B cell (primary cell): ENCODE results near the gene WNT3A. TPM values are rescaled to one million over a fixed set of nuclear protein-coding genes. Genes with fewer than 3 reads are reported as not detected.

Source experiments
- ATAC-seq: fragments of 200-7000 bp; cut with Tn5 transposase; one replicate; pipeline ENCODE4 v1.10.0; 2021; ENCODE audit warnings: low read depth, mild to moderate bottlenecking, moderate number of reproducible peaks, moderate library complexity
- CTCF ChIA-PET: fragments of 350-600 bp; sonication (Branson Sonifier 250); formaldehyde crosslinking; loops from one replicate; lab custom pipeline; 2021; ENCODE audit warnings: antibody characterized with exemption, inconsistent platforms; lab: Charles Lee
- POLR2A ChIA-PET: fragments of 350-600 bp; sonication (Branson Sonifier 250); formaldehyde crosslinking; loops from one replicate; lab custom pipeline; 2021; ENCODE audit warnings: antibody characterized with exemption; lab: Charles Lee
- DNase-seq: peaks from one replicate; pipeline ENCODE4 v3.0.0; 2013
- H2AFZ ChIP-seq: 2 replicates; pipeline ENCODE4 v1.6.1; 2012; ENCODE audit warnings: mild to moderate bottlenecking, low read depth, low read length; ENCODE audit not compliant: insufficient read depth, poor library complexity, severe bottlenecking
- H3K27ac ChIP-seq, 2 donors: 1 replicate in 1 of 2; 2 replicates in 1 of 2; pipeline ENCODE4 v1.5.1; 2012 to 2013; ENCODE audit warnings: low read length in 2 of 2, mild to moderate bottlenecking in 2 of 2, moderate library complexity in 1 of 2
- H3K27me3 ChIP-seq, 4 experiments: fragments of 200-600 bp in 1 of 4; sonication (generic) in 1 of 4; replicated peaks in 1 of 4; 1 replicate in 2 of 4; 2 replicates in 2 of 4; pipeline versions ENCODE4 v1.6.1 to v1.7.0; 2013 to 2016; ENCODE audit warnings: low read length in 3 of 4, mild to moderate bottlenecking in 2 of 4, mixed read lengths in 1 of 4, moderate library complexity in 1 of 4; ENCODE audit not compliant: insufficient read depth in 4 of 4, control insufficient read depth in 3 of 4; ENCODE audit errors: control extremely low read depth in 1 of 4
- H3K36me3 ChIP-seq, 2 experiments: replicated peaks in 1 of 2; 1 replicate in 1 of 2; 2 replicates in 1 of 2; pipeline versions ENCODE4 v1.6.1 to v1.7.1; 2013; ENCODE audit warnings: low read length in 1 of 2; ENCODE audit not compliant: insufficient read depth in 2 of 2, control insufficient read depth in 1 of 2; ENCODE audit errors: control extremely low read depth in 1 of 2, extremely low read depth in 1 of 2
- H3K4me1 ChIP-seq, 2 donors: fragments of 200-600 bp in 1 of 2; sonication (generic) in 1 of 2; 1 replicate in 1 of 2; 2 replicates in 1 of 2; pipeline versions ENCODE4 v1.5.1 to v1.6.1; 2013 to 2017; ENCODE audit warnings: low read length in 2 of 2; ENCODE audit not compliant: control insufficient read depth in 2 of 2, insufficient read depth in 2 of 2
- H3K4me2 ChIP-seq: replicated peaks from 2 replicates; pipeline ENCODE3; 2012; ENCODE audit warnings: mild to moderate bottlenecking, low read depth, low read length; ENCODE audit not compliant: poor library complexity, severe bottlenecking
- H3K4me3 ChIP-seq, 5 experiments: fragments of 200-600 bp in 1 of 5; sonication (generic) in 1 of 5; 1 replicate in 3 of 5; 2 replicates in 2 of 5; pipeline versions ENCODE4 v1.5.1 to v1.7.0; 2011 to 2016; ENCODE audit warnings: low read length in 4 of 5, mild to moderate bottlenecking in 4 of 5, low read depth in 2 of 5, control low read depth in 1 of 5, moderate library complexity in 1 of 5; ENCODE audit not compliant: insufficient read depth in 1 of 5; ENCODE audit errors: control extremely low read depth in 1 of 5, extremely low read depth in 1 of 5
- H3K79me2 ChIP-seq: fragments of 200-600 bp; sonication (generic); one replicate; pipeline ENCODE4 v1.6.0; 2016; ENCODE audit warnings: low read length; ENCODE audit not compliant: control insufficient read depth, insufficient read depth
- H3K9ac ChIP-seq: fragments of 200-600 bp; sonication (generic); 2 replicates; pipeline ENCODE4 v1.6.1; 2017; ENCODE audit warnings: mild to moderate bottlenecking, low read length, moderate library complexity
- H3K9me3 ChIP-seq, 3 donors: one replicate each; pipeline versions ENCODE4 v1.6.1 to v1.7.1; 2013; ENCODE audit warnings: low read length in 2 of 3; ENCODE audit not compliant: control insufficient read depth in 2 of 3, insufficient read depth in 1 of 3; ENCODE audit errors: control extremely low read depth in 1 of 3
- H4K20me1 ChIP-seq: 2 replicates; pipeline ENCODE4 v1.6.0; 2012; ENCODE audit warnings: mild to moderate bottlenecking, low read length; ENCODE audit not compliant: insufficient read depth, control insufficient read depth, poor library complexity, severe bottlenecking
- H3K27ac Mint-ChIP-seq: one replicate; pipeline ENCODE4 v1.8.0; 2021; ENCODE audit warnings: mixed read lengths
- H3K27me3 Mint-ChIP-seq: one replicate; pipeline ENCODE4 v1.8.0; 2021; ENCODE audit warnings: mixed read lengths
- H3K4me1 Mint-ChIP-seq: one replicate; pipeline ENCODE4 v1.8.0; 2021; ENCODE audit warnings: mixed read lengths
- H3K4me3 Mint-ChIP-seq: one replicate; pipeline ENCODE4 v1.8.0; 2021; ENCODE audit warnings: mixed read lengths
- H3K9me3 Mint-ChIP-seq: one replicate; pipeline ENCODE4 v1.8.0; 2022; ENCODE audit warnings: mixed read lengths; ENCODE audit not compliant: insufficient read depth
- CTCF ChIP-seq: fragments of 200-600 bp; IDR thresholded peaks from one replicate; pipeline ENCODE4 v1.8.0; 2022; ENCODE audit warnings: antibody characterized with exemption, mild to moderate bottlenecking
- EZH2 ChIP-seq: IDR thresholded peaks from 2 replicates; pipeline ENCODE4 v1.6.1; 2012; ENCODE audit warnings: borderline replicate concordance, low read depth, mild to moderate bottlenecking, moderate library complexity, low read length; ENCODE audit not compliant: insufficient read depth, poor library complexity, severe bottlenecking
- WGBS: methylation state at CpG from one replicate; pipeline ENCODE4 v1.1.5; 2013; ENCODE audit warnings: missing lambda C conversion rate; ENCODE audit not compliant: insufficient coverage; 5-methylcytosine and 5-hydroxymethylcytosine counted together
- intact Hi-C: fragments of 100-400 bp; cut with micrococcal nuclease; formaldehyde crosslinking; loops from one replicate; pipeline ENCODE4 v1.10.0; 2022
- polyA plus RNA-seq: library from polyadenylated mRNA; depleted of rRNA; stranded (reverse); fragments of >200 nt; gene quantifications from 2 replicates; pipeline ENCODE4 v1.2.3, GENCODE V29; 2012
- total RNA-seq, 2 donors: library from RNA; stranded (reverse); fragments of 120-200 nt in 1 of 2; gene quantifications; 1 replicate in 1 of 2; 2 replicates in 1 of 2; pipeline versions ENCODE4 v1.2.3 to v1.2.4, GENCODE V29; 2013 to 2022

The WNT3A gene
- total and polyA plus RNA-seq, 2 donors (not counting 1 experiment from before 2014, with no cell fraction given), result 0.03 TPM; not detected in 1

GRCh38 chr1:228050571-228051231 is 43.9 kb downstream of the WNT3A start:
- no peak overlapping the region for H3K4me3 ChIP-seq
- no peak overlapping the region for H2AFZ ChIP-seq
- peaks cover 0 to 10% (median 5%) of the 10 kb centered on the region in 4 experiments for H3K27me3 ChIP-seq
- H3K27ac ChIP-seq, result no peak overlapping the region
- H3K36me3 ChIP-seq, result no peaks in the 10 kb centered on the region
- TF ChIP-seq EZH2 (no peak), CTCF (no peak)
- ATAC-seq, result no peak
- no peaks in the 10 kb centered on the region for H3K79me2 ChIP-seq
- intact Hi-C loops, result no loop called here
- Mint-ChIP-seq H3K27me3 (peaks cover 35% of the 10 kb centered on the region), H3K4me3 (no peak overlapping the region), H3K4me1 (no peaks in the 10 kb centered on the region), H3K9me3 (no peaks in the 10 kb centered on the region), H3K27ac (no peak overlapping the region)
- no peak overlapping the region for H3K4me2 ChIP-seq
- 96% methylated on average over 26 of the region's 30 CpGs for WGBS
- POLR2A ChIA-PET, result no interaction called here
- CTCF ChIA-PET, result no interaction called here
- H4K20me1 ChIP-seq, result no peaks in the 10 kb centered on the region
- peaks cover 0 to 16% (median 0%) of the 10 kb centered on the region in 3 donors for H3K9me3 ChIP-seq
- no peak overlapping the region for H3K9ac ChIP-seq
- H3K4me1 ChIP-seq, result no peaks in the 10 kb centered on the region
- no peak for DNase-seq

- no peak overlapping the region for H3K4me3 ChIP-seq
- no peaks in the 10 kb centered on the region for H4K20me1 ChIP-seq
- peaks cover 23 to 35% of the 10 kb centered on the region in 2 donors for H3K4me1 ChIP-seq
- ChIA-PET POLR2A (no interaction called here), CTCF (no interaction called here)
- WGBS, result 56% methylated on average over 16 of the region's 18 CpGs
- Mint-ChIP-seq H3K4me1 (peaks cover 10% of the 10 kb centered on the region), H3K4me3 (peak overlapping the region; percentile 61), H3K27me3 (peaks cover 25% of the 10 kb centered on the region), H3K9me3 (no peaks in the 10 kb centered on the region), H3K27ac (no peak overlapping the region)
- no peak for ATAC-seq
- H3K27ac ChIP-seq, result no peak overlapping the region
- peak overlapping the region; percentile 77 for H3K4me2 ChIP-seq
- no peak for DNase-seq
- H3K79me2 ChIP-seq, result no peaks in the 10 kb centered on the region
- peaks cover 0 to 55% (median 0%) of the 10 kb centered on the region in 3 donors for H3K9me3 ChIP-seq
- peaks cover 0 to 61% (median 43%) of the 10 kb centered on the region in 4 experiments for H3K27me3 ChIP-seq
- no peak for TF ChIP-seq EZH2
- TF ChIP-seq CTCF, result no peak
- no peak overlapping the region for H3K9ac ChIP-seq
- intact Hi-C loops, result no loop called here
- H2AFZ ChIP-seq, result peak overlapping the region; percentile 50
- H3K36me3 ChIP-seq, result no peaks in the 10 kb centered on the region
Observed at GRCh38 chr1:228058172-228058948, 51.6 kb downstream of the WNT3A start.
